GM19324 (cell line): ENCODE results near the gene RBBP5.

Experiments
- ATAC-seq: cut with Tn5 transposase; IDR thresholded peaks from one replicate; pipeline ENCODE4 v1.9.1; 2021; ENCODE audit warnings: mild to moderate bottlenecking, moderate library complexity; ENCODE audit not compliant: unreplicated experiment, low FRiP score

RBBP5 gene

GRCh38 chr1:205133287-205133686, 11.5 kb upstream of the RBBP5 start:
- no peak for ATAC-seq

- no peak for ATAC-seq
These were observed 7.8 kb upstream of the RBBP5 start for GRCh38 chr1:205129447-205130029.

GRCh38 chr1:205128050-205128449, 6.3 kb upstream of the RBBP5 start:
- no peak for ATAC-seq

- no peak for ATAC-seq
These were observed 5.9 kb upstream of the RBBP5 start for GRCh38 chr1:205127646-205128045.

GRCh38 chr1:205124726-205125125, 2.9 kb upstream of the RBBP5 start:
- no peak for ATAC-seq

- ATAC-seq, result no peak
These were observed 708 bp upstream of the RBBP5 start for GRCh38 chr1:205122489-205122882.

- no peak for ATAC-seq
These were observed 3.0 kb downstream of the RBBP5 start for GRCh38 chr1:205118752-205119151.

GRCh38 chr1:205111354-205111753, 10.4 kb downstream of the RBBP5 start:
- no peak for ATAC-seq

GRCh38 chr1:205109711-205110110, 12.1 kb downstream of the RBBP5 start:
- ATAC-seq, result no peak

GRCh38 chr1:205109269-205109668, 12.5 kb downstream of the RBBP5 start:
- no peak for ATAC-seq

GRCh38 chr1:205108464-205108863, 13.3 kb downstream of the RBBP5 start:
- no peak for ATAC-seq

GRCh38 chr1:205107327-205107726, 14.5 kb downstream of the RBBP5 start:
- ATAC-seq, result no peak

- no peak for ATAC-seq
These were observed 19.4 kb downstream of the RBBP5 start for GRCh38 chr1:205102404-205102803.

- ATAC-seq, result no peak
These were observed 23.5 kb downstream of the RBBP5 start for GRCh38 chr1:205098242-205098641.

- ATAC-seq, result no peak
These were observed 26.4 kb downstream of the RBBP5 start for GRCh38 chr1:205095422-205095821.

- ATAC-seq, result no peak
These were observed 30.6 kb downstream of the RBBP5 start for GRCh38 chr1:205091043-205091740.

- no peak for ATAC-seq
These were observed 33.4 kb downstream of the RBBP5 start for GRCh38 chr1:205088341-205088740.

GRCh38 chr1:205084360-205084759, 37.4 kb downstream of the RBBP5 start, which contains the start of gene TMEM81:
TSS of gene TMEM81 (minus strand) at chr1:205084460. CDS start at chr1:205084320, 140 bp downstream.
- ATAC-seq, result no peak

GRCh38 chr1:205082431-205082830, 39.3 kb downstream of the RBBP5 start:
- ATAC-seq, result no peak

GRCh38 chr1:205077934-205078311, 43.9 kb downstream of the RBBP5 start:
- no peak for ATAC-seq

GRCh38 chr1:205077158-205077933, 44.4 kb downstream of the RBBP5 start:
- ATAC-seq, result no peak
